ENCODE data around the gene MRPL2.

DNA sequence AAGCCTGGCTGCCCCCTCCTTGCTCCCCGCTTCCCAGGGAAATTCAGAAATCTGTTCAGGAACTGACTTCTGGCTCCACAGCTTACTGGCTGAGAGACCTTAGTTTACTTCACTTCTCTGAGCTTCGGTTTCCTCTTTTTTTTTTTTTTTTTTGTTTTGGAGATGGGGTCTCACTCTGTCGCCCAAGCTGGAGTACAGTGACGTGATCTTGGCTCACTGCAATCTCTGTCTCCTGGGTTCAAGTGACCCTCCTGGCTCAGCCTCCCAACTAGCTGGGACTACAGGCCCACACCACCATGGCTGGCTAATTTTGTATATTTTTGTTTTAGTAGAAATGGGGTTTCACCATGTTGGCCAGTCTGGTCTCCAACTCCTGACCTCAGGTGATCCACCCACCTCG lies 31.8 kb upstream of the MRPL2 start:
- TF ChIP-seq CTCF (IDR thresholded peaks at IDR 0.05), result no peak
- TF ChIP-seq POLR2AphosphoS5 (IDR thresholded peaks at IDR 0.05), result no peak
- TF ChIP-seq POLR2A (IDR thresholded peaks at IDR 0.05), result no peak
